Stomach smooth muscle (tissue), 2 donors: ENCODE data around the gene ZNF429.
A peak's percentile ranks its signal among the peaks of the same experiment; 100 is the strongest.

Source experiments
- H3K27ac ChIP-seq: one replicate; pipeline ENCODE4 v1.7.0; 2013; ENCODE audit warnings: mild to moderate bottlenecking, low read length, inconsistent platforms
- H3K27me3 ChIP-seq, 2 donors: one replicate each; pipeline ENCODE4 v1.7.0; 2013; ENCODE audit warnings: low read length in 2 of 2; ENCODE audit not compliant: insufficient read depth in 2 of 2, control insufficient read depth in 1 of 2
- H3K36me3 ChIP-seq, 2 donors: one replicate each; pipeline ENCODE4 v1.7.0; 2013; ENCODE audit warnings: low read length in 2 of 2; ENCODE audit not compliant: control insufficient read depth in 2 of 2, insufficient read depth in 2 of 2
- H3K4me1 ChIP-seq: one replicate; pipeline ENCODE4 v1.7.0; 2013; ENCODE audit warnings: low read length; ENCODE audit not compliant: control insufficient read depth, insufficient read depth
- H3K4me3 ChIP-seq, 2 donors: one replicate each; pipeline ENCODE4 v1.7.0; 2013; ENCODE audit warnings: low read length in 2 of 2
- H3K9ac ChIP-seq, 2 donors: one replicate each; pipeline ENCODE4 v1.7.0; 2013; ENCODE audit warnings: low read length in 2 of 2, mild to moderate bottlenecking in 1 of 2
- H3K9me3 ChIP-seq, 2 donors: one replicate each; pipeline ENCODE4 v1.7.0; 2013; ENCODE audit warnings: low read length in 2 of 2; ENCODE audit not compliant: control insufficient read depth in 2 of 2
- donor health status: healthy.
- donor health status: Pancreatic carcinoma.

The ZNF429 gene

DNA sequence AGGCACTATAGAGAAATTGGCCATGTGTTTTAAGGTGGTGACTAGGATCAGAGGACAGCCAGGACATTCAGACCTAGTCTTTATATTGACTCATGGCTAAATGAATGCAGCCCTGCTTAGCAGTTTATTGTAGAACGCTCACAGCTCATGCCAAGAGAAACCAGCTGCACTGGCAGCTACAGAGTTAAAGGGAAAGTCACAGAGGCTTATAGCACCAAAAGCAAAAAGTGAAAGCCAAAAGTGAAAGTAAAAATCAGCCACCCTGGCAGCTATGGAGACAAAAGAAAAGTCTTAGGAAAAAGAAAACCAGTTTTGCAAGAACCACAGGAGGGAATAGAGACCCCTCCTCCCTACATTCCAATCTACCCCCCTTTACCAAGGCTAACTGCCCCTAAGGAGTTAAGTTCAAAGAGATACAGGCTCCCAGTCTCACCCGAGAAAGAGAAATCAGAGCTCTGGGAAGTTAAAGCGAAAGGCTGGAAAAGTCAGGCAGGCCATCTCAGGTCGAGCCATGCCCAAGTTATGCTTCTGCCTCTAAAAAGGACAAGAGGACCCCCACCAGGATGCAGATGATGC, 99.0 kb downstream of the ZNF429 start:
- Histone ChIP-seq H3K27ac (peak overlapping the region; percentile 62), H3K9ac (peak overlapping the region; percentile 58 to 78), H3K4me3 (peak overlapping the region; percentile 57 to 77), H3K9me3 (no peaks in the 10 kb centered on the region), H3K27me3 (no peaks in the 10 kb centered on the region), H3K36me3 (no peaks in the 10 kb centered on the region), H3K4me1 (peaks cover 26% of the 10 kb centered on the region)
